GM12873 (cell line): Measurements from ENCODE around the gene FGF5.

Experiments
- TF ChIP-seq, protein P1 (sequence below): IDR thresholded peaks from 2 replicates; pipeline ENCODE4 v1.5.1; 2012; ENCODE audit warnings: low read depth, mild to moderate bottlenecking, moderate library complexity, low read length, control low read depth; ENCODE audit not compliant: insufficient read depth; ENCODE audit errors: missing control alignments

Gene FGF5

DNA sequence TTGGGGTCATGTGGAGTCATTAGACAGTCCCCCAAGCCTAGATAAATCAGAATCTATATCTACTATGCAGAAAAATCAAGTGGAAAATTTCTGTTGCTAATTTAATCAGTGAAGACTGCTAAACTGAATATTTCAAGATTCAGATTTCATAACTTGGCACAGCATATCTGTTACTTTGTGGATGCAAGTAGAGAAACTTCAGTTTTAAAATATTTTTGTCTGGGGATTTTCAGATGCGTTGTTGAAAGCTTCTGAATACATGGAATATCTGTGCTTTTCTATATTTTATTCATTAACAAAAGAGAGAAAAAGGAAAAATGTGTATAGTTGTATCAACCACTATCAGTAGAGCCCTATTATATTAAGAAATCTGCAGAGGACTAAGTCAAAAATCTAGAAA, 4.4 kb downstream of the FGF5 start:
- TF ChIP-seq, protein P1, sequence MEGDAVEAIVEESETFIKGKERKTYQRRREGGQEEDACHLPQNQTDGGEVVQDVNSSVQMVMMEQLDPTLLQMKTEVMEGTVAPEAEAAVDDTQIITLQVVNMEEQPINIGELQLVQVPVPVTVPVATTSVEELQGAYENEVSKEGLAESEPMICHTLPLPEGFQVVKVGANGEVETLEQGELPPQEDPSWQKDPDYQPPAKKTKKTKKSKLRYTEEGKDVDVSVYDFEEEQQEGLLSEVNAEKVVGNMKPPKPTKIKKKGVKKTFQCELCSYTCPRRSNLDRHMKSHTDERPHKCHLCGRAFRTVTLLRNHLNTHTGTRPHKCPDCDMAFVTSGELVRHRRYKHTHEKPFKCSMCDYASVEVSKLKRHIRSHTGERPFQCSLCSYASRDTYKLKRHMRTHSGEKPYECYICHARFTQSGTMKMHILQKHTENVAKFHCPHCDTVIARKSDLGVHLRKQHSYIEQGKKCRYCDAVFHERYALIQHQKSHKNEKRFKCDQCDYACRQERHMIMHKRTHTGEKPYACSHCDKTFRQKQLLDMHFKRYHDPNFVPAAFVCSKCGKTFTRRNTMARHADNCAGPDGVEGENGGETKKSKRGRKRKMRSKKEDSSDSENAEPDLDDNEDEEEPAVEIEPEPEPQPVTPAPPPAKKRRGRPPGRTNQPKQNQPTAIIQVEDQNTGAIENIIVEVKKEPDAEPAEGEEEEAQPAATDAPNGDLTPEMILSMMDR, result no peak

GRCh38 chr4:80271801-80272200, 5.3 kb downstream of the FGF5 start:
- TF ChIP-seq, protein P1, result no peak

GRCh38 chr4:80276931-80277330, 10.5 kb downstream of the FGF5 start:
- TF ChIP-seq, protein P1, result no peak

GRCh38 chr4:80279751-80280150, 13.3 kb downstream of the FGF5 start:
- TF ChIP-seq, protein P1, result no peak

DNA sequence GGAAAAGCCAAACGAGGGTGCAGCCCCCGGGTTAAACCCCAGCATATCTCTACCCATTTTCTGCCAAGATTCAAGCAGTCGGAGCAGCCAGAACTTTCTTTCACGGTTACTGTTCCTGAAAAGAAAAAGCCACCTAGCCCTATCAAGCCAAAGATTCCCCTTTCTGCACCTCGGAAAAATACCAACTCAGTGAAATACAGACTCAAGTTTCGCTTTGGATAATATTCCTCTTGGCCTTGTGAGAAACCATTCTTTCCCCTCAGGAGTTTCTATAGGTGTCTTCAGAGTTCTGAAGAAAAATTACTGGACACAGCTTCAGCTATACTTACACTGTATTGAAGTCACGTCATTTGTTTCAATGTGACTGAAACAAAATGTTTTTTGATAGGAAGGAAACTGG, 20.0 kb downstream of the FGF5 start:
- TF ChIP-seq, protein P1, result no peak

- TF ChIP-seq, protein P1, result no peak
Measured at GRCh38 chr4:80294206-80294605, 27.7 kb downstream of the FGF5 start.

DNA sequence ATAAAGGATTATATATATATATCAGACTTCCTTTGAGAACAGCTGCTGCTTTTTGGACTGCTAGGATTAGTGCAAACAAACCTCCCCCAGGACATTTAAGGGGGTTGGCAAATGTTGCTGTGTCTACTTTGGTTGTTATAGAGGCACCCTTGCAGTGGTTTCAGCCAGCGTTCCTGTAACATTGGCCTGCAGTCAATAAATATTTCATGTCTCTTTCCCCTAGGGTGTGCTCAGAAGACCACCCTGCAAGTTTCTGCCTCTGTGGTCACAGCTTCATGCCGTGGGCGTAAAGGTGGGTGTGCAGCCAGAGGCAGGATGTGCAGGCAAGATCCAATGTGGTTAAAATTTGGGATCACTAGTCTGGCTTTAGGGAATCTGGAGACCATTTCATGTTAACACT, 28.9 kb downstream of the FGF5 start:
- TF ChIP-seq, protein P1, result no peak
